Measurements from ENCODE around the gene SLCO2B1.

The SLCO2B1 gene

GRCh38 chr11:75159151-75159953 lies 8.4 kb downstream of the SLCO2B1 start:
- no peak for TF ChIP-seq EZH2phosphoT487 (IDR thresholded peaks at IDR 0.05; ENCODE audit: borderline replicate concordance, low read length)
- TF ChIP-seq, protein P1, sequence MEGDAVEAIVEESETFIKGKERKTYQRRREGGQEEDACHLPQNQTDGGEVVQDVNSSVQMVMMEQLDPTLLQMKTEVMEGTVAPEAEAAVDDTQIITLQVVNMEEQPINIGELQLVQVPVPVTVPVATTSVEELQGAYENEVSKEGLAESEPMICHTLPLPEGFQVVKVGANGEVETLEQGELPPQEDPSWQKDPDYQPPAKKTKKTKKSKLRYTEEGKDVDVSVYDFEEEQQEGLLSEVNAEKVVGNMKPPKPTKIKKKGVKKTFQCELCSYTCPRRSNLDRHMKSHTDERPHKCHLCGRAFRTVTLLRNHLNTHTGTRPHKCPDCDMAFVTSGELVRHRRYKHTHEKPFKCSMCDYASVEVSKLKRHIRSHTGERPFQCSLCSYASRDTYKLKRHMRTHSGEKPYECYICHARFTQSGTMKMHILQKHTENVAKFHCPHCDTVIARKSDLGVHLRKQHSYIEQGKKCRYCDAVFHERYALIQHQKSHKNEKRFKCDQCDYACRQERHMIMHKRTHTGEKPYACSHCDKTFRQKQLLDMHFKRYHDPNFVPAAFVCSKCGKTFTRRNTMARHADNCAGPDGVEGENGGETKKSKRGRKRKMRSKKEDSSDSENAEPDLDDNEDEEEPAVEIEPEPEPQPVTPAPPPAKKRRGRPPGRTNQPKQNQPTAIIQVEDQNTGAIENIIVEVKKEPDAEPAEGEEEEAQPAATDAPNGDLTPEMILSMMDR (IDR thresholded peaks at IDR 0.05; ENCODE audit: low read depth, low read length, poor library complexity, severe bottlenecking), result no peak
- H3K27ac ChIP-seq (ENCODE audit: low read depth, low read length), result no peak overlapping the region
- no peaks in the 10 kb centered on the region for H3K79me2 ChIP-seq (ENCODE audit: control insufficient read depth, low read length)
- H3K9me3 ChIP-seq (ENCODE audit: control insufficient read depth, insufficient read depth, low read length), result no peaks in the 10 kb centered on the region
- H3K4me1 ChIP-seq (ENCODE audit: control insufficient read depth, low read length), result no peaks in the 10 kb centered on the region
- H3K27me3 ChIP-seq (ENCODE audit: control insufficient read depth, low read length), result no peaks in the 10 kb centered on the region; the same call in 1 of the 2 replicates
- no peaks in the 10 kb centered on the region for H3K36me3 ChIP-seq (ENCODE audit: control insufficient read depth, low read length)
- no peaks in the 10 kb centered on the region for H4K20me1 ChIP-seq (ENCODE audit: control insufficient read depth, insufficient read depth, low read depth, low read length)
- no peak overlapping the region for H3K4me3 ChIP-seq (ENCODE audit: low read length)
- H3K4me2 ChIP-seq (ENCODE audit: low read length), result no peak overlapping the region
- no peaks in the 10 kb centered on the region for H3K9me2 ChIP-seq (replicated peaks; ENCODE audit: control insufficient read depth, low read length)
- H3F3A ChIP-seq (ENCODE audit: control insufficient read depth, insufficient read depth), result no peaks in the 10 kb centered on the region

DNA sequence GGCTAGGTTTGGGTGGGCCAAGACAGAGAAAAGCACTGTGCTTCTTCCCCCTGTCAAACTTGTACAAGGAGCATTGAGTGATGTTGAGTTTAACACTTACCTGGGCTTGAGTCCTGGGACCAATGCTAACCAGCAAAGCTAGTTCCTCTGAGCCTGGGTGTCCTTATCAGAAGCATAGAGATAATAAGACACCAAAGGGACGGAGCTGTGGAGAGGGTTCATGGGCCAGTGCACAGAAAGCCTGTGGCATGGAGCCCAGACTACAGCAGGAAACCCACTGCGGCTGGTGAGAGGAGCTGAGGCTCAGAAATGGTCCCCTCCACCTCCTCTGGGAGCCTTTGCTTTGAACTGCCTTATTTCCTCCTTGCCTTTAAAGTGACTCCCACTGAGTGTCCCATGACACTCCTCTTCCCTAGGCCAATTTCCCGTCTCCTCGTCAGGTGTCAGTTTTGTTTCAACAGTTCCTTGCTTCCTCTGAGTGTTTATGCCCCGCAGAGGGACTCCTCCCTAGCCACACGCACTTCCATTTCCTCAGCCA lies 9.4 kb downstream of the SLCO2B1 start:
- no peaks in the 10 kb centered on the region for H3K9me3 ChIP-seq (ENCODE audit: control insufficient read depth, insufficient read depth, low read length)
- no peaks in the 10 kb centered on the region for H3F3A ChIP-seq (ENCODE audit: control insufficient read depth, insufficient read depth)
- H3K27ac ChIP-seq (ENCODE audit: low read depth, low read length), result no peak overlapping the region
- H3K9me2 ChIP-seq (replicated peaks; ENCODE audit: control insufficient read depth, low read length), result no peaks in the 10 kb centered on the region
- no peaks in the 10 kb centered on the region for H3K79me2 ChIP-seq (ENCODE audit: control insufficient read depth, low read length)
- H3K27me3 ChIP-seq (ENCODE audit: control insufficient read depth, low read length), result no peaks in the 10 kb centered on the region; the same call in 1 of the 2 replicates
- no peaks in the 10 kb centered on the region for H3K4me1 ChIP-seq (ENCODE audit: control insufficient read depth, low read length)
- H3K36me3 ChIP-seq (ENCODE audit: control insufficient read depth, low read length), result no peaks in the 10 kb centered on the region
- no peaks in the 10 kb centered on the region for H4K20me1 ChIP-seq (ENCODE audit: control insufficient read depth, insufficient read depth, low read depth, low read length)
- H3K4me2 ChIP-seq (ENCODE audit: low read length), result no peak overlapping the region
- TF ChIP-seq, protein P1 (IDR thresholded peaks at IDR 0.05; ENCODE audit: low read depth, low read length, poor library complexity, severe bottlenecking), result no peak
- no peak for TF ChIP-seq EZH2phosphoT487 (IDR thresholded peaks at IDR 0.05; ENCODE audit: borderline replicate concordance, low read length)
- H3K4me3 ChIP-seq (ENCODE audit: low read length), result no peak overlapping the region

GRCh38 chr11:75160880-75161279 lies 10.0 kb downstream of the SLCO2B1 start:
- H3K9me2 ChIP-seq (replicated peaks; ENCODE audit: control insufficient read depth, low read length), result no peaks in the 10 kb centered on the region
- H3K9me3 ChIP-seq (ENCODE audit: control insufficient read depth, insufficient read depth, low read length), result no peaks in the 10 kb centered on the region
- no peaks in the 10 kb centered on the region for H3K4me1 ChIP-seq (ENCODE audit: control insufficient read depth, low read length)
- no peaks in the 10 kb centered on the region; the same call in 1 of the 2 replicates for H3K27me3 ChIP-seq (ENCODE audit: control insufficient read depth, low read length)
- no peak overlapping the region for H3K4me3 ChIP-seq (ENCODE audit: low read length)
- no peaks in the 10 kb centered on the region for H3K36me3 ChIP-seq (ENCODE audit: control insufficient read depth, low read length)
- no peaks in the 10 kb centered on the region for H3F3A ChIP-seq (ENCODE audit: control insufficient read depth, insufficient read depth)
- TF ChIP-seq, protein P1 (IDR thresholded peaks at IDR 0.05; ENCODE audit: low read depth, low read length, poor library complexity, severe bottlenecking), result no peak
- TF ChIP-seq EZH2phosphoT487 (IDR thresholded peaks at IDR 0.05; ENCODE audit: borderline replicate concordance, low read length), result no peak
- no peak overlapping the region for H3K4me2 ChIP-seq (ENCODE audit: low read length)
- no peaks in the 10 kb centered on the region for H3K79me2 ChIP-seq (ENCODE audit: control insufficient read depth, low read length)
- H4K20me1 ChIP-seq (ENCODE audit: control insufficient read depth, insufficient read depth, low read depth, low read length), result no peaks in the 10 kb centered on the region
- H3K27ac ChIP-seq (ENCODE audit: low read depth, low read length), result no peak overlapping the region

Measured in DOHH2 (cell line).